WERI-Rb-1 (cell line): Measurements from ENCODE around the gene CBLN4.

Experiments
- DNase-seq: peaks from one replicate; pipeline ENCODE4 v3.0.0-alpha.2; 2020
- H3K27ac ChIP-seq: fragments of 250-450 bp; sonication (Bioruptor Pico); 2 replicates; pipeline ENCODE4 v1.5.1; 2020; ENCODE audit warnings: mild to moderate bottlenecking, moderate library complexity
- H3K27me3 ChIP-seq: fragments of 250-450 bp; sonication (Bioruptor Pico); 2 replicates; pipeline ENCODE4 v1.5.1; 2021; ENCODE audit warnings: mild to moderate bottlenecking, low read depth, moderate library complexity; ENCODE audit not compliant: insufficient read depth, severe bottlenecking
- H3K36me3 ChIP-seq: fragments of 250-450 bp; sonication (Bioruptor Pico); 2 replicates; pipeline ENCODE4 v1.5.1; 2020; ENCODE audit warnings: mild to moderate bottlenecking, moderate library complexity
- H3K4me3 ChIP-seq: 2 replicates; pipeline ENCODE4 v1.5.1; 2011; ENCODE audit warnings: low read depth, mild to moderate bottlenecking, control low read depth, low read length
- H3K9me3 ChIP-seq: fragments of 250-450 bp; sonication (Bioruptor Pico); 2 replicates; pipeline ENCODE4 v1.5.1; 2021; ENCODE audit warnings: mild to moderate bottlenecking, moderate library complexity; ENCODE audit not compliant: severe bottlenecking
- TF ChIP-seq, protein P1 (sequence below): IDR thresholded peaks from 2 replicates; pipeline ENCODE4 v1.5.1; 2011; ENCODE audit warnings: low read depth, mild to moderate bottlenecking, control low read depth, inconsistent platforms, low read length

CBLN4 gene

GRCh38 chr20:56005389-56005715 is at the start of gene CBLN4:
CBLN4 (minus strand) TSS chr20:56005519; CDS start chr20:56004171, 1,348 bp downstream.
- no peak within 1 kb of the TSS for H3K27ac ChIP-seq
- DNase-seq = no peak
- no peaks in the 10 kb centered on the region for H3K9me3 ChIP-seq
- H3K36me3 ChIP-seq = no peaks in the 10 kb centered on the region
- H3K27me3 ChIP-seq = peaks cover 74% of the 10 kb centered on the region
- TF ChIP-seq, protein P1, sequence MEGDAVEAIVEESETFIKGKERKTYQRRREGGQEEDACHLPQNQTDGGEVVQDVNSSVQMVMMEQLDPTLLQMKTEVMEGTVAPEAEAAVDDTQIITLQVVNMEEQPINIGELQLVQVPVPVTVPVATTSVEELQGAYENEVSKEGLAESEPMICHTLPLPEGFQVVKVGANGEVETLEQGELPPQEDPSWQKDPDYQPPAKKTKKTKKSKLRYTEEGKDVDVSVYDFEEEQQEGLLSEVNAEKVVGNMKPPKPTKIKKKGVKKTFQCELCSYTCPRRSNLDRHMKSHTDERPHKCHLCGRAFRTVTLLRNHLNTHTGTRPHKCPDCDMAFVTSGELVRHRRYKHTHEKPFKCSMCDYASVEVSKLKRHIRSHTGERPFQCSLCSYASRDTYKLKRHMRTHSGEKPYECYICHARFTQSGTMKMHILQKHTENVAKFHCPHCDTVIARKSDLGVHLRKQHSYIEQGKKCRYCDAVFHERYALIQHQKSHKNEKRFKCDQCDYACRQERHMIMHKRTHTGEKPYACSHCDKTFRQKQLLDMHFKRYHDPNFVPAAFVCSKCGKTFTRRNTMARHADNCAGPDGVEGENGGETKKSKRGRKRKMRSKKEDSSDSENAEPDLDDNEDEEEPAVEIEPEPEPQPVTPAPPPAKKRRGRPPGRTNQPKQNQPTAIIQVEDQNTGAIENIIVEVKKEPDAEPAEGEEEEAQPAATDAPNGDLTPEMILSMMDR = no peak
- H3K4me3 ChIP-seq = no peak within 1 kb of the TSS

GRCh38 chr20:56043227-56043626 is 37.9 kb upstream of the CBLN4 start:
- Histone ChIP-seq H3K27me3 (peaks cover 24% of the 10 kb centered on the region), H3K36me3 (no peaks in the 10 kb centered on the region), H3K4me3 (no peak overlapping the region), H3K9me3 (no peaks in the 10 kb centered on the region), H3K27ac (no peak overlapping the region)
- no peak for DNase-seq
- TF ChIP-seq, protein P1 = no peak

GRCh38 chr20:56032251-56032650 is 26.9 kb upstream of the CBLN4 start:
- H3K27ac ChIP-seq = no peak overlapping the region
- DNase-seq = no peak
- TF ChIP-seq, protein P1 = no peak
- peaks cover 16% of the 10 kb centered on the region for H3K27me3 ChIP-seq
- peaks cover 7% of the 10 kb centered on the region for H3K9me3 ChIP-seq
- H3K4me3 ChIP-seq = no peak overlapping the region
- no peaks in the 10 kb centered on the region for H3K36me3 ChIP-seq

DNA sequence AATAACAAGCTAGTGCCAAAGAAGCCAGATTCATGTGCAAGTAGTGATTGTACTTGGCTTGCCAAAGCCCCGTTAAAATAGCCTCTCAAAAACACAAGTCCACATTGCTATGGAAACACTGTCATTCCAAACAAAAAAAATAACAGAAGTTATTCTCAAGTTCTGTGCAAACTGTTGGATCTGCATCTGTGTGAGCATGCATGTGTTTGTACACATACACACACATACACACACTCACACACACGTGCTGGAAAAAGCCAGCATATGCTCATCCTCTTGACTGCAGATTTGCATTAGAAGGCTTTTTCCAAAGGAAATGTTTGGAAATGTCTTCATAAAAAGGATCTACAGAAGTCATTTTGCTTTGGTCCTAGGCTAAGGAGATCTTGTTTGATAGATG is 13.4 kb upstream of the CBLN4 start:
- H3K27me3 ChIP-seq = peaks cover 58% of the 10 kb centered on the region
- H3K9me3 ChIP-seq = no peaks in the 10 kb centered on the region
- no peak for DNase-seq
- no peak overlapping the region for H3K27ac ChIP-seq
- TF ChIP-seq, protein P1 = no peak
- no peak overlapping the region for H3K4me3 ChIP-seq
- H3K36me3 ChIP-seq = no peaks in the 10 kb centered on the region

- DNase-seq = no peak
- Histone ChIP-seq H3K27ac (no peak overlapping the region), H3K9me3 (no peaks in the 10 kb centered on the region), H3K36me3 (no peaks in the 10 kb centered on the region), H3K27me3 (peaks cover 59% of the 10 kb centered on the region), H3K4me3 (no peak overlapping the region)
- TF ChIP-seq, protein P1 = no peak
These were observed 12.9 kb upstream of the CBLN4 start for GRCh38 chr20:56018194-56018593.

GRCh38 chr20:56017560-56017959 is 12.2 kb upstream of the CBLN4 start:
- Histone ChIP-seq H3K27me3 (peaks cover 58% of the 10 kb centered on the region), H3K36me3 (no peaks in the 10 kb centered on the region), H3K27ac (no peak overlapping the region), H3K9me3 (no peaks in the 10 kb centered on the region), H3K4me3 (no peak overlapping the region)
- TF ChIP-seq, protein P1 = no peak
- no peak for DNase-seq
